Right cardiac atrium (tissue), 5 donors: ENCODE data around the gene C1orf105. TPM values are rescaled to one million over a fixed set of nuclear protein-coding genes. Genes with fewer than 3 reads are reported as not detected.

Experiments used
- ATAC-seq, 2 donors: fragments of 200-7000 bp; cut with Tn5 transposase; one replicate each; pipeline versions ENCODE4 v1.8.0 to v1.9.1; 2020; ENCODE audit warnings: moderate library complexity in 2 of 2, mild to moderate bottlenecking in 1 of 2
- DNase-seq, 3 donors: peaks; one replicate each; pipeline ENCODE4 v3.0.0-alpha.2; 2020
- H3K27ac ChIP-seq: one replicate; pipeline ENCODE4 v1.5.1; 2013; ENCODE audit warnings: mild to moderate bottlenecking, low read length, control low read depth, moderate library complexity
- H3K27me3 ChIP-seq: one replicate; pipeline ENCODE4 v1.6.1; 2013; ENCODE audit not compliant: control insufficient read depth, insufficient read depth
- H3K4me1 ChIP-seq: one replicate; pipeline ENCODE4 v1.6.1; 2013; ENCODE audit warnings: low read length; ENCODE audit not compliant: control insufficient read depth, insufficient read depth
- H3K4me3 ChIP-seq: one replicate; pipeline ENCODE4 v1.5.1; 2013; ENCODE audit warnings: low read length, control low read depth
- H3K9me3 ChIP-seq: one replicate; pipeline ENCODE4 v1.6.1; 2013; ENCODE audit warnings: low read length; ENCODE audit not compliant: control insufficient read depth
- WGBS: extraction: QIAGEN DNeasy Blood & Tissue Kit; methylation state at CpG from one replicate; pipeline ENCODE4 v1.1.7; 2013; 5-methylcytosine and 5-hydroxymethylcytosine counted together
- intact Hi-C, 4 donors: fragments of 100-400 bp; cut with DNase I; formaldehyde crosslinking; loops; one replicate each; pipeline versions ENCODE4 v1.11.0 to v1.14.0; 2022 to 2023
- polyA plus RNA-seq: library from polyadenylated mRNA; stranded (reverse); fragments of 200-250 nt; gene quantifications from one replicate; pipeline ENCODE4 v1.2.3, GENCODE V29; 2013
- total RNA-seq, 4 donors: library from RNA; stranded (reverse); fragmentation: NEBNext Ultra II Directional; extraction: Animal tissue kit (Norgen Biotek cat#: 25700); gene quantifications; one replicate each; pipeline ENCODE4 v1.2.1, GENCODE V29; 2021
- donor health status: healthy with polysubstance abuse.
- donor health status: DM: no; HTN: yes; CAD: no.
- donor health status: DM: no; HTN: no; CAD: no.
- donor health status: DM: no; HTN: yes; CAD: no; lungs with severe emphysema.
- donor health status: DM: yes; HTN: yes; CAD: no.

Gene C1orf105
- total and polyA plus RNA-seq, 5 donors, result 3.2 to 21.5 (median 12.7) TPM

- WGBS, result 75% methylated on average over 1 of the region's 1 CpG
- no peaks in the 10 kb centered on the region for H3K4me1 ChIP-seq
- H3K4me3 ChIP-seq, result no peak overlapping the region
- ATAC-seq (no peak), DNase-seq (no peak)
- no peaks in the 10 kb centered on the region for H3K9me3 ChIP-seq
- intact Hi-C loops, result no loop called here
- H3K27ac ChIP-seq, result no peak overlapping the region
- no peaks in the 10 kb centered on the region for H3K27me3 ChIP-seq
Measured at GRCh38 chr1:172472495-172472894, 52.0 kb downstream of the C1orf105 start.

GRCh38 chr1:172473302-172473701 lies 52.8 kb downstream of the C1orf105 start:
- ATAC-seq (peak; percentile 63 to 79), DNase-seq (no peak)
- Histone ChIP-seq H3K27ac (no peak overlapping the region), H3K27me3 (no peaks in the 10 kb centered on the region), H3K4me1 (no peaks in the 10 kb centered on the region), H3K9me3 (no peaks in the 10 kb centered on the region), H3K4me3 (no peak overlapping the region)
- WGBS, result 34% methylated on average over 3 of the region's 3 CpGs
- intact Hi-C loops, result no loop called here

- H3K4me1 ChIP-seq, result no peaks in the 10 kb centered on the region
- intact Hi-C loops, result no loop called here
- H3K27ac ChIP-seq, result no peak overlapping the region
- H3K27me3 ChIP-seq, result no peaks in the 10 kb centered on the region
- no peak overlapping the region for H3K4me3 ChIP-seq
- DNase-seq (no peak), ATAC-seq (peak; percentile 26 to 52)
- H3K9me3 ChIP-seq, result no peaks in the 10 kb centered on the region
Measured at GRCh38 chr1:172473842-172474241, 53.4 kb downstream of the C1orf105 start.

GRCh38 chr1:172476218-172476811 lies 55.8 kb downstream of the C1orf105 start:
- DNase-seq, result no peak
- H3K4me1 ChIP-seq, result no peaks in the 10 kb centered on the region
- no peak overlapping the region for H3K27ac ChIP-seq
- no peaks in the 10 kb centered on the region for H3K9me3 ChIP-seq
- WGBS, result 72% methylated on average over 4 of the region's 4 CpGs
- no peaks in the 10 kb centered on the region for H3K27me3 ChIP-seq
- H3K4me3 ChIP-seq, result no peak overlapping the region
- intact Hi-C loops, result no loop called here
- ATAC-seq, result no peak

- no peaks in the 10 kb centered on the region for H3K4me1 ChIP-seq
- DNase-seq, result no peak
- no peaks in the 10 kb centered on the region for H3K9me3 ChIP-seq
- intact Hi-C loops, result no loop called here
- H3K27me3 ChIP-seq, result no peaks in the 10 kb centered on the region
- H3K4me3 ChIP-seq, result no peak overlapping the region
- ATAC-seq, result no peak
- 78% methylated on average over 2 of the region's 2 CpGs for WGBS
- no peak overlapping the region for H3K27ac ChIP-seq
Measured at GRCh38 chr1:172477216-172477615, 56.7 kb downstream of the C1orf105 start.

- no peak for DNase-seq
- Histone ChIP-seq H3K27ac (no peak overlapping the region), H3K4me1 (no peaks in the 10 kb centered on the region), H3K27me3 (no peaks in the 10 kb centered on the region), H3K9me3 (no peaks in the 10 kb centered on the region), H3K4me3 (no peak overlapping the region)
- 91% methylated on average over 1 of the region's 1 CpG for WGBS
- no peak for ATAC-seq
- intact Hi-C loops, result no loop called here
Measured at GRCh38 chr1:172477741-172478140, 57.3 kb downstream of the C1orf105 start.

GRCh38 chr1:172478485-172478884 lies 58.0 kb downstream of the C1orf105 start:
- Histone ChIP-seq H3K4me3 (no peak overlapping the region), H3K27me3 (no peaks in the 10 kb centered on the region), H3K4me1 (no peaks in the 10 kb centered on the region), H3K27ac (no peak overlapping the region), H3K9me3 (no peaks in the 10 kb centered on the region)
- no peak for ATAC-seq
- intact Hi-C loops, result no loop called here
- DNase-seq, result no peak

GRCh38 chr1:172480431-172480830 lies 59.9 kb downstream of the C1orf105 start:
- H3K4me3 ChIP-seq, result no peak overlapping the region

GRCh38 chr1:172482044-172482443 lies 61.6 kb downstream of the C1orf105 start:
- Histone ChIP-seq H3K4me3 (no peak overlapping the region), H3K27me3 (no peaks in the 10 kb centered on the region), H3K4me1 (peaks cover under 1% of the 10 kb centered on the region), H3K27ac (no peak overlapping the region), H3K9me3 (no peaks in the 10 kb centered on the region)
- intact Hi-C loops, result no loop called here
- ATAC-seq, result no peak
- WGBS, result 0% methylated on average over 1 of the region's 1 CpG
- DNase-seq, result no peak

More at GRCh38 chr1:172480431-172480830, 59.9 kb downstream of the C1orf105 start:
- Histone ChIP-seq H3K9me3 (no peaks in the 10 kb centered on the region), H3K4me1 (no peaks in the 10 kb centered on the region), H3K27ac (no peak overlapping the region), H3K27me3 (no peaks in the 10 kb centered on the region)
- DNase-seq (no peak), ATAC-seq (no peak)
- intact Hi-C loops, result no loop called here
- 83% methylated on average over 3 of the region's 3 CpGs for WGBS

GRCh38 chr1:172483448-172483847 lies 63.0 kb downstream of the C1orf105 start:
- Histone ChIP-seq H3K27me3 (no peaks in the 10 kb centered on the region), H3K27ac (no peak overlapping the region), H3K9me3 (no peaks in the 10 kb centered on the region), H3K4me1 (peaks cover 2% of the 10 kb centered on the region), H3K4me3 (no peak overlapping the region)
- no peak for ATAC-seq
- intact Hi-C loops, result no loop called here
- no peak for DNase-seq

- Histone ChIP-seq H3K27ac (no peak overlapping the region), H3K27me3 (no peaks in the 10 kb centered on the region), H3K4me1 (peaks cover 2% of the 10 kb centered on the region), H3K9me3 (no peaks in the 10 kb centered on the region), H3K4me3 (no peak overlapping the region)
- ATAC-seq, result no peak
- no peak for DNase-seq
- intact Hi-C loops, result no loop called here
Measured at GRCh38 chr1:172484252-172484651, 63.8 kb downstream of the C1orf105 start.

GRCh38 chr1:172485626-172486025 lies 65.1 kb downstream of the C1orf105 start:
- ATAC-seq (no peak), DNase-seq (no peak)
- Histone ChIP-seq H3K4me1 (peaks cover 2% of the 10 kb centered on the region), H3K27ac (no peak overlapping the region), H3K27me3 (no peaks in the 10 kb centered on the region), H3K4me3 (no peak overlapping the region), H3K9me3 (no peaks in the 10 kb centered on the region)
- 71% methylated on average over 5 of the region's 5 CpGs for WGBS
- intact Hi-C loops, result no loop called here
